SK-N-SH (cell line): ENCODE measurements around the gene CYTL1. TPM values are rescaled to one million over a fixed set of nuclear protein-coding genes. Genes with fewer than 3 reads are reported as not detected.
"Not testable (repeated sequence)": the region's sequence is repeated elsewhere in the genome, so short reads cannot be mapped to it uniquely, and the experiment has no call there.

Source experiments
- CTCF ChIA-PET: fragments of 300-600, 350-600 bp; formaldehyde crosslinking; extraction: SDS; loops from one replicate; lab custom pipeline; 2021; lab: Yijun Ruan, JAX
- POLR2A ChIA-PET: fragments of 350-600 bp; sonication (Branson Sonifier 250); formaldehyde crosslinking; extraction: SDS; loops from one replicate; lab custom pipeline; 2020; ENCODE audit warnings: antibody characterized with exemption, inconsistent platforms; lab: Yijun Ruan, JAX
- DNase-seq: peaks from one replicate; pipeline ENCODE4 v3.0.0; 2012
- H2AFZ ChIP-seq: fragments of 200-600 bp; sonication (generic); 2 replicates; pipeline ENCODE4 v1.8.1; 2016; ENCODE audit warnings: antibody characterized with exemption, mild to moderate bottlenecking, low read depth
- H3F3A ChIP-seq: fragments of 200-600 bp; sonication (generic); replicated peaks from 2 replicates; pipeline ENCODE3; 2016; ENCODE audit warnings: antibody characterized with exemption, mild to moderate bottlenecking; ENCODE audit not compliant: insufficient read depth
- H3K27ac ChIP-seq, 2 experiments: fragments of 200-500 bp in 1 of 2; fragments of 200-600 bp in 1 of 2; sonication (Bioruptor generic) in 1 of 2; sonication (generic), shearing (Covaris generic) in 1 of 2; 2 replicates each; pipeline versions ENCODE4 v1.5.1 to v1.6.1; 2014 to 2016; ENCODE audit warnings: low read depth in 2 of 2, inconsistent platforms in 1 of 2, low read length in 1 of 2, mild to moderate bottlenecking in 1 of 2, mixed read lengths in 1 of 2
- H3K27me3 ChIP-seq: fragments of 200-600 bp; sonication (generic), shearing (Covaris generic); 2 replicates; pipeline ENCODE4 v1.6.1; 2016; ENCODE audit warnings: mixed run types; ENCODE audit not compliant: insufficient read depth
- H3K36me3 ChIP-seq, 2 experiments: fragments of 200-500 bp in 1 of 2; fragments of 200-600 bp in 1 of 2; sonication (Bioruptor generic) in 1 of 2; sonication (generic) in 1 of 2; replicated peaks in 1 of 2; 2 replicates each; pipeline versions ENCODE3 to v1.5.1; 2014 to 2016; ENCODE audit warnings: low read length in 1 of 2, mild to moderate bottlenecking in 1 of 2; ENCODE audit not compliant: insufficient read depth in 2 of 2, control insufficient read depth in 1 of 2
- H3K4me1 ChIP-seq, 2 experiments: fragments of 200-500 bp in 1 of 2; fragments of 200-600 bp in 1 of 2; sonication (Bioruptor generic) in 1 of 2; sonication (generic), shearing (Covaris generic) in 1 of 2; 2 replicates each; pipeline versions ENCODE4 v1.5.1 to v1.6.1; 2014 to 2016; ENCODE audit warnings: low read depth in 1 of 2, low read length in 1 of 2, mixed run types in 1 of 2; ENCODE audit not compliant: insufficient read depth in 2 of 2, control insufficient read depth in 1 of 2
- H3K4me2 ChIP-seq: fragments of 200-600 bp; sonication (generic), shearing (Covaris generic); 2 replicates; pipeline ENCODE4 v1.6.1; 2017; ENCODE audit warnings: mixed run types
- H3K4me3 ChIP-seq, 2 experiments: fragments of 200-500 bp in 1 of 2; fragments of 200-600 bp in 1 of 2; sonication (Bioruptor generic) in 1 of 2; sonication (generic), shearing (Covaris generic) in 1 of 2; 2 replicates each; pipeline versions ENCODE4 v1.5.1 to v1.8.1; 2014 to 2016; ENCODE audit warnings: low read depth in 2 of 2, inconsistent platforms in 1 of 2, low read length in 1 of 2, mild to moderate bottlenecking in 1 of 2, mixed read lengths in 1 of 2, moderate library complexity in 1 of 2
- H3K79me2 ChIP-seq: fragments of 200-600 bp; sonication (generic); 2 replicates; pipeline ENCODE4 v1.8.1; 2017; ENCODE audit warnings: mild to moderate bottlenecking; ENCODE audit not compliant: insufficient read depth
- H3K9ac ChIP-seq: fragments of 200-600 bp; sonication (generic); 2 replicates; pipeline ENCODE4 v1.6.1; 2017; ENCODE audit warnings: mixed run types
- H3K9me2 ChIP-seq: fragments of 200-600 bp; sonication (generic); 2 replicates; pipeline ENCODE4 v1.6.1; 2017; ENCODE audit warnings: mixed run types
- H3K9me3 ChIP-seq: fragments of 200-600 bp; sonication (generic); 2 replicates; pipeline ENCODE4 v1.6.1; 2017; ENCODE audit warnings: mixed run types, mild to moderate bottlenecking, moderate library complexity
- H4K20me1 ChIP-seq: fragments of 200-600 bp; sonication (generic); 2 replicates; pipeline ENCODE4 v1.6.1; 2017; ENCODE audit warnings: mild to moderate bottlenecking, mixed run types; ENCODE audit not compliant: insufficient read depth
- CHD2 ChIP-seq: fragments of 150-350 bp; IDR thresholded peaks from 2 replicates; pipeline ENCODE4 v1.6.1; 2018; ENCODE audit warnings: low read length; ENCODE audit not compliant: partially characterized antibody
- EZH2phosphoT487 ChIP-seq: fragments of 200-600 bp; sonication (generic); IDR thresholded peaks from 2 replicates; pipeline ENCODE4 v1.6.1; 2017; ENCODE audit warnings: low read depth, mixed run types, mild to moderate bottlenecking, antibody characterized with exemption, moderate library complexity, borderline replicate concordance
- GABPA ChIP-seq: IDR thresholded peaks from 2 replicates; pipeline ENCODE4 v1.4.0; 2012; ENCODE audit warnings: low read depth, mild to moderate bottlenecking
- GATA2 ChIP-seq: sonication (generic); formaldehyde crosslinking; IDR thresholded peaks from 2 replicates; pipeline ENCODE4 v1.5.0; 2020; ENCODE audit warnings: mild to moderate bottlenecking, missing genetic modification reagents
- MEF2A ChIP-seq: IDR thresholded peaks from 2 replicates; pipeline ENCODE4 v1.4.0; 2012; ENCODE audit warnings: low read depth, borderline replicate concordance
- RXRA ChIP-seq: IDR thresholded peaks from 2 replicates; pipeline ENCODE4 v1.4.0; 2012; ENCODE audit warnings: low read depth, mild to moderate bottlenecking, borderline replicate concordance
- SIN3A ChIP-seq: IDR thresholded peaks from 2 replicates; pipeline ENCODE4 v1.6.1; 2012; ENCODE audit warnings: low read depth, mild to moderate bottlenecking, low read length, moderate library complexity, borderline replicate concordance
- SMC3 ChIP-seq: IDR thresholded peaks from 2 replicates; pipeline ENCODE4 v1.6.1; 2012; ENCODE audit warnings: low read depth, low read length, improper control_type of control experiment
- YY1 ChIP-seq: IDR thresholded peaks from 2 replicates; pipeline ENCODE4 v1.4.0; 2012; ENCODE audit warnings: low read depth, mild to moderate bottlenecking
- WGBS: methylation state at CpG from one replicate; pipeline ENCODE4 v1.1.6; 2017; ENCODE audit warnings: low lambda C conversion rate; 5-methylcytosine and 5-hydroxymethylcytosine counted together
- polyA plus RNA-seq, 3 experiments: library from polyadenylated mRNA; depleted of rRNA; stranded (reverse); fragments of >200 nt; gene quantifications; 2 replicates each; pipeline ENCODE4 v1.2.3, GENCODE V29; 2012
- TF ChIP-seq, protein P1 (sequence below): fragments of 150-350 bp; IDR thresholded peaks from 2 replicates; pipeline ENCODE4 v1.6.1; 2016; ENCODE audit warnings: mild to moderate bottlenecking, low read depth, low read length
- TF ChIP-seq, protein P2 (sequence below): IDR thresholded peaks from 2 replicates; pipeline ENCODE4 v1.4.0; 2012; ENCODE audit warnings: low read depth, borderline replicate concordance
- TF ChIP-seq, protein P3 (sequence below): IDR thresholded peaks from 2 replicates; pipeline ENCODE4; 2012

Gene CYTL1
- polyA plus RNA-seq, 1 of the 3 experiments (the other 2 are of a cell fraction): 3.0 TPM

DNA sequence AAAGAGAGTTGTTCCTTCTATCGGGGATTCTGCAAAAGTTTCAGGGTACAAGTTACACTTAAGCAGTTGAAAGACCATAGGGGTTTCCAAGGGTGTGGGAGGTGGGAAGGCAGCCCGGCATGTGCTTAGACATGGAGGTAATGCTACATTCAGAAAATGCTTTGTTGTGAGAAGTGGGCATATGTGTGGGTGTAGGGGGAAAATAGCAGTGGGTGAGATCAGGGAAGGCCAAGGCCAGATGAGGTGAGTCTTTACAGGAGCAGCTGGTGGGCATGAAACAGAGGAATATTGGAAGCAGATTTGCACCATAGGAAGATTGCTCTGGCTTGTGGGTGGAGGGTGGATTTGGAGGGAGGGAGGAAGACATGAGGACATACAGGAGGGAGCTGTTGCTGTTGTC, 8.3 kb downstream of the CYTL1 start:
- H3K9me3 ChIP-seq: no peaks in the 10 kb centered on the region
- no peaks in the 10 kb centered on the region for H3K79me2 ChIP-seq
- H3K4me2 ChIP-seq: no peak overlapping the region
- H4K20me1 ChIP-seq: no peaks in the 10 kb centered on the region
- ChIA-PET CTCF (interaction anchor here (0.6 to 2.8 kb wide), 3 partner anchors 15 to 694 kb away, joined by 3 to 8 read pairs (median 6); no protein-coding TSS in a partner anchor), POLR2A (no interaction called here)
- H3K27ac ChIP-seq: no peak overlapping the region
- no peak overlapping the region for H2AFZ ChIP-seq
- H3K9ac ChIP-seq: no peak overlapping the region
- H3K4me3 ChIP-seq: no peak overlapping the region
- DNase-seq: no peak
- no peaks in the 10 kb centered on the region for H3K9me2 ChIP-seq
- H3K27me3 ChIP-seq: peaks cover 17% of the 10 kb centered on the region; the same call in 1 of the 2 replicates
- H3F3A ChIP-seq: no peaks in the 10 kb centered on the region
- WGBS: 46% methylated on average over 2 of the region's 2 CpGs
- no peaks in the 10 kb centered on the region for H3K4me1 ChIP-seq
- H3K36me3 ChIP-seq: no peaks in the 10 kb centered on the region
- TF ChIP-seq SMC3 (no peak), GABPA (no peak), SIN3A (no peak), YY1 (no peak), MEF2A (no peak)
- TF ChIP-seq, protein P1, sequence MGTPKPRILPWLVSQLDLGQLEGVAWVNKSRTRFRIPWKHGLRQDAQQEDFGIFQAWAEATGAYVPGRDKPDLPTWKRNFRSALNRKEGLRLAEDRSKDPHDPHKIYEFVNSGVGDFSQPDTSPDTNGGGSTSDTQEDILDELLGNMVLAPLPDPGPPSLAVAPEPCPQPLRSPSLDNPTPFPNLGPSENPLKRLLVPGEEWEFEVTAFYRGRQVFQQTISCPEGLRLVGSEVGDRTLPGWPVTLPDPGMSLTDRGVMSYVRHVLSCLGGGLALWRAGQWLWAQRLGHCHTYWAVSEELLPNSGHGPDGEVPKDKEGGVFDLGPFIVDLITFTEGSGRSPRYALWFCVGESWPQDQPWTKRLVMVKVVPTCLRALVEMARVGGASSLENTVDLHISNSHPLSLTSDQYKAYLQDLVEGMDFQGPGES: no peak
- TF ChIP-seq, all 33 proteins: peak for 0

DNA sequence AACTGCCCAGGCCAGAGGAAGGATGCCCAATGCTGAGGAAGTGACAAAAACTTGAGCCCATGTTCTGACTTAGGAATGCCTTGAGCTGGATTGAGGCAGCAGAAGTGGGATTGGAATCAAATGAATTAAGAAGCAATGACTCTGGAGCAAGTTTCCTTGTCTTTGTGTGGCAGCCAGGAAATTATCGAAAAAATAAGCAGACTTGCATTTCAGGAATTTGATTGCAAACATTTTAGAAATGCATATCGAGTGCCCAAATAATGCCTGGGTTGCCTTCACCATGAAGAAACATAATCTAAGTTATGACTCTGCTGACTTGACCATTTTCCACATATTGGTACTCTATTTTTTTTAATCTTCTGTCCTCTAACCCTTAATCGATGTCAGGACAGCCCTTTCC, 9.5 kb downstream of the CYTL1 start:
- no peak overlapping the region for H3K9ac ChIP-seq
- H3K4me2 ChIP-seq: no peak overlapping the region
- no peak overlapping the region for H3K4me3 ChIP-seq
- H3K9me3 ChIP-seq: no peaks in the 10 kb centered on the region
- H3K36me3 ChIP-seq: no peaks in the 10 kb centered on the region
- H3K4me1 ChIP-seq: no peaks in the 10 kb centered on the region
- ChIA-PET POLR2A (no interaction called here), CTCF (no interaction called here)
- WGBS: 13% methylated on average over 3 of the region's 3 CpGs
- no peak overlapping the region for H2AFZ ChIP-seq
- no peak for DNase-seq
- no peak for TF ChIP-seq GATA2 (CRISPR knock-in tag)
- no peak for TF ChIP-seq SIN3A
- TF ChIP-seq, protein P2, sequence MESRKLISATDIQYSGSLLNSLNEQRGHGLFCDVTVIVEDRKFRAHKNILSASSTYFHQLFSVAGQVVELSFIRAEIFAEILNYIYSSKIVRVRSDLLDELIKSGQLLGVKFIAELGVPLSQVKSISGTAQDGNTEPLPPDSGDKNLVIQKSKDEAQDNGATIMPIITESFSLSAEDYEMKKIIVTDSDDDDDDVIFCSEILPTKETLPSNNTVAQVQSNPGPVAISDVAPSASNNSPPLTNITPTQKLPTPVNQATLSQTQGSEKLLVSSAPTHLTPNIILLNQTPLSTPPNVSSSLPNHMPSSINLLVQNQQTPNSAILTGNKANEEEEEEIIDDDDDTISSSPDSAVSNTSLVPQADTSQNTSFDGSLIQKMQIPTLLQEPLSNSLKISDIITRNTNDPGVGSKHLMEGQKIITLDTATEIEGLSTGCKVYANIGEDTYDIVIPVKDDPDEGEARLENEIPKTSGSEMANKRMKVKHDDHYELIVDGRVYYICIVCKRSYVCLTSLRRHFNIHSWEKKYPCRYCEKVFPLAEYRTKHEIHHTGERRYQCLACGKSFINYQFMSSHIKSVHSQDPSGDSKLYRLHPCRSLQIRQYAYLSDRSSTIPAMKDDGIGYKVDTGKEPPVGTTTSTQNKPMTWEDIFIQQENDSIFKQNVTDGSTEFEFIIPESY: no peak
- no peak for TF ChIP-seq RXRA
- TF ChIP-seq CHD2: no peak
- TF ChIP-seq, protein P3, sequence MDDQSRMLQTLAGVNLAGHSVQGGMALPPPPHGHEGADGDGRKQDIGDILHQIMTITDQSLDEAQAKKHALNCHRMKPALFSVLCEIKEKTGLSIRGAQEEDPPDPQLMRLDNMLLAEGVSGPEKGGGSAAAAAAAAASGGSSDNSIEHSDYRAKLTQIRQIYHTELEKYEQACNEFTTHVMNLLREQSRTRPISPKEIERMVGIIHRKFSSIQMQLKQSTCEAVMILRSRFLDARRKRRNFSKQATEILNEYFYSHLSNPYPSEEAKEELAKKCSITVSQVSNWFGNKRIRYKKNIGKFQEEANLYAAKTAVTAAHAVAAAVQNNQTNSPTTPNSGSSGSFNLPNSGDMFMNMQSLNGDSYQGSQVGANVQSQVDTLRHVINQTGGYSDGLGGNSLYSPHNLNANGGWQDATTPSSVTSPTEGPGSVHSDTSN: no peak
- TF ChIP-seq EZH2phosphoT487: no peak
- H3K9me2 ChIP-seq: no peaks in the 10 kb centered on the region
- no peaks in the 10 kb centered on the region for H3K79me2 ChIP-seq
- H3F3A ChIP-seq: no peaks in the 10 kb centered on the region
- H3K27ac ChIP-seq: no peak overlapping the region
- no peaks in the 10 kb centered on the region for H4K20me1 ChIP-seq
- peaks cover 18% of the 10 kb centered on the region; the same call in 1 of the 2 replicates for H3K27me3 ChIP-seq

DNA sequence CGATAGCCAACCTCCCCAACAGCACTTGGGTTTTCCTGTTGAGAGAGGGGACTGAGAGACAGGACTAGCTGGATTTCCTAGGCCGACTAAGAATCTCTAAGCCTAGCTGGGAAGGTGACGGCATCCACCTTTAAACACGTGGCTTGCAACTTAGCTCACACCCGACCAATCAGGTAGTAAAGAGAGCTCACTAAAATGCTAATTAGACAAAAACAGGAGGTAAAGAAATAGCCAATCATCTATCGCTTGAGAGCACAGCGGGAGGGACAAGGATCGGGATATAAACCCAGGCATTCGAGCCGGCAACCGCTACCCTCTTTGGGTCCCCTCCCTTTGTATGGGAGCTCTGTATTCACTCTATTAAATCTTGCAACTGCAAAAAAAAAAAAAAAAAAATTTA, 12.3 kb downstream of the CYTL1 start:
- POLR2A ChIA-PET, H3K9me3 ChIP-seq, H3K4me1 ChIP-seq, H3K4me2 ChIP-seq, H3K36me3 ChIP-seq, H3K27ac ChIP-seq, H3K79me2 ChIP-seq, H2AFZ ChIP-seq, H4K20me1 ChIP-seq, H3K9me2 ChIP-seq, H3K4me3 ChIP-seq, H3F3A ChIP-seq, H3K9ac ChIP-seq, DNase-seq: not testable (repeated sequence)
- CTCF ChIA-PET: interaction anchor here (0.8 kb wide), 1 partner anchor 44 kb away, joined by 3 read pairs; no protein-coding TSS in a partner anchor
- 60% methylated on average over 11 of the region's 11 CpGs for WGBS
- peaks cover 30% of the 10 kb centered on the region; the same call in 1 of the 2 replicates for H3K27me3 ChIP-seq
